ENCODE results near the gene SUN5.
"Not testable (repeated sequence)": the region's sequence is repeated elsewhere in the genome, so short reads cannot be mapped to it uniquely, and the experiment has no call there.

The SUN5 gene, protein sequence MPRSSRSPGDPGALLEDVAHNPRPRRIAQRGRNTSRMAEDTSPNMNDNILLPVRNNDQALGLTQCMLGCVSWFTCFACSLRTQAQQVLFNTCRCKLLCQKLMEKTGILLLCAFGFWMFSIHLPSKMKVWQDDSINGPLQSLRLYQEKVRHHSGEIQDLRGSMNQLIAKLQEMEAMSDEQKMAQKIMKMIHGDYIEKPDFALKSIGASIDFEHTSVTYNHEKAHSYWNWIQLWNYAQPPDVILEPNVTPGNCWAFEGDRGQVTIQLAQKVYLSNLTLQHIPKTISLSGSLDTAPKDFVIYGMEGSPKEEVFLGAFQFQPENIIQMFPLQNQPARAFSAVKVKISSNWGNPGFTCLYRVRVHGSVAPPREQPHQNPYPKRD

DNA sequence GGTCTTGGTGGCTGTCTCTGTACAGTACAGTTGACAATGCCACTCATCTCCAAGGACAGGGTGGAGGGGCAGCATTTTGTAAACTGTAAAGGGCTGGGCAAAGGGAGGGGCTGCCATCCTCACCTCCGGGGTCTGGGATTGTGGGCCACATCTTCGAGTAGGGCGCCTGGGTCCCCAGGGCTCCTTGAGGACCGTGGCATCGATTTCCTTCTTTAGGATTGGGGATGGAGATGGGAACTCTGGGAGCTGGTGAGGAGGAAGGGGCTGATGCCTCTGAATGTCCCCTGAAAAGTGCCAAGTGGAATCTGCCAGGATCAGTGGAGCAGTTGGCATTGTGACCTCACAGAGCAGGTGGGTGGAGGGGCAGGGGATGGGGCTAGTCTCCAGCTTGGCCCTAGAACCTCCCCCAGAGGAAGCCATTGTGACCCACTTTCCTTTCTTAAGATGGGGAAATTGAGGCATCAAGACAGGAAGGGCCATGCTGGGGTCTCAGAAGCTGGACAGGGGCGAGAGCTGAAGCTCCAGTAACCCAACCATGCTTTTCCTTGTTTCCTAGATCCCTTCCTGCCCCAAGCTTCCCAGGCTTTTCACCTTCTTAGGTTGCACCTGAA, at the start of gene SUN5:
Gene SUN5, minus strand, starts transcription at position 293 of the 611 bp plus-strand sequence. Its CDS starts 93 bp downstream, at position 200.
- no peak for DNase-seq (ENCODE audit: low spot score)

DNA sequence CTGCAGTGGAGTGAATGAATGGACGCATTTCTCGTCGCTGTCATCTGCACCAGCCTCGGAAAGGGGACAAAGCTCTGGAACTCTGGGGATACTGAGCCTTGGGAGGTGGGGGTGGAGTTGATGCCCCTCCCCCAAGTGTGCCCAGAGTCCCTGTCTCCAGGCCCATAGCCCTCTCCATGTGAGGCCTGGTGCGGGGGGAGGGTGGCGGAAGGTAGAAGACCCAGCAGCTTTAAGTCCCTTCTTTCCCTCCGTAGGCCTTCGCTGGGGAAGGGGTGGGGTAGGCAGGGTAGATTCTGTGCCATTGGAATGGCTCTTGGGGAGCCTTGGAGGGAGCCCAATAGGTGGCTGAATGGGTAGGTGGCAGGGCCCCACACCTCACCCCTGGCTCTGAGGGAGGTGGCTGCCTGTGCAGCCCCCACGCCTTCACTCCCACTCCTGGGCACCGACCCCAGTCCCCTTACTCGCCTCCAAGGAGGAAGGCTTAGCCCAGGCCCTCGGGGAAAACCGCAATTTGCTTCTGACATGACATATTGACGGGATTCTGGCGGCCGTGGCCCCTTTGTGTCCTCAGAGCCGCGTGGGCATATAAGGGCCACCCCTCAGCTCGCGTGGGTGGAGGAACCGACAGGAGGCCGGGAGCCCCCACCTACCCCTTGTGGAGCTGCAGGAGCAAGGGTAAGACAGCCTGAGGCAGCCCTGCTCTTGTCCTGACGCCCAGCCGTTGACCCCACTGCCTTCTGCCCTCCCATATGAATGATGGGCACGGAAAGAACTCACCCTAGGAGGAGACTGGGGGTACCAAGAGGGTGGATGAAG, 49.3 kb upstream of the SUN5 start, which contains the start of gene BPIFB3:
Gene BPIFB3, plus strand, starts transcription at position 613 of the 816 bp plus-strand sequence. CDS start 1,533 bp downstream, outside the sequence.
- DNase-seq (ENCODE audit: low spot score), result no peak

DNA sequence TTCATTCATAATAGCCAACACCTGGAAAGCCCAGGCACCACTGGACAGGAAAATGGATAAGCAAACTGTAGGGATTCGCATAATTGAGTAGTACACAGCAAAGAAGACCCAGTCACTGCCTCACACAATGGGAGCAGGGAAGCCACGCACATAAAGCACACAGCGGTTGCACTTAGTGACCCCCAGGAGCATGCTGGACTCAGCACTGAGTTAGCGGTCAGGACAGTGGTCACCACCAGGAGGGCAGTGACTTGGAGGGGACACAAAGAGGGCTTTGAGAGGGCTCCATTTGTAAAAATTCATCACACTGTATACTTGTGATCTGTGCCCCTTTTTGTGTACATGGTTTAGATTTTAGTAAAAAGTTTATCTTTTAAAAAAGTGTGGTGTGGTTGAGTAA, 47.1 kb upstream of the SUN5 start:
- DNase-seq (ENCODE audit: low spot score), result no peak

DNA sequence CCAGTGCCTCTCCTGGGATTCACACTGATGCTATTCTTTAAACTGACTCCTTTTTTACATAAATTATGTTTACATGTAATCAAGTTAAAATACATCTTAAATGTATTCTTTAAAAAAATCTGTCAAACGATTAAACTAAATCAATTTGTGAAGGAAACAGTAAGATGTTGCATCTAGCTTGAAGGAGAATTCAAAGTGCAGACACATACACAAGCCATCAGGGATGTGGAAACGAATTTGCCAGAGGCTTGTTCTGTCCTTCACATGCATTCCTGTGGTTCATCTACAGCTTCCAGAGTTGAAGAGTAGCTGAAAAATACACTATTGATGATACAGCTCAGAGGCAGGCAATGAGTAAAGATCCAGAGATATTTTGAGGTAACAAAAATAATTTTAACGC, 42.2 kb upstream of the SUN5 start:
- no peak for DNase-seq (ENCODE audit: low spot score)

DNA sequence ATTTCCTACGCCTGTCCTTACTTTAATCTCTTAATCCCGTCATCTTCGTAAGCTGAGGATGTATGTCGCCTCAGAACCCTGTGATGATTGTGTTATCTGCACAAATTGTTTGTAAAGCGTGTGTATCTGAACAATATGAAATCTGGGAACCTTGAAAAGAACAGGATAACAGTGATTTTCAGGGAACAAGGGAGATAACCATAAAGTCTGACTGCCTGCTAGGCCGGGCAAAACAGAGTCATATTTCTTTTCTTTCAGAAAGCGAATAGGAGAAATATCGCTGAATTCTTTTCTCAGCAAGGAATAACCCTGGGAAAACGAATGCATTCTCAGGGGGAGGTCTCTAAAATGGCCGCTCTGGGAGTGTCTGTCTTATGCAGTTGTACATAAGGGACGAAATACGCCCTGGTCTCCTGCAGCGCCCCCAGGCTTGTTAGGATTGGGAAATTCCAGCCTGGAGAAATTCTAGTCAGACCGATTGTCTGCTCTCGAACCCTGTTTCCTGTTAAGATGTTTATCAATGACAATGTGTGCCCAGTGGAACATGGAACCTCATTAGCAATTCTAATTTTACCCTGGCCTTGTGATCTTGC, 41.0 kb upstream of the SUN5 start:
- not testable (repeated sequence) for DNase-seq (ENCODE audit: low spot score)

DNA sequence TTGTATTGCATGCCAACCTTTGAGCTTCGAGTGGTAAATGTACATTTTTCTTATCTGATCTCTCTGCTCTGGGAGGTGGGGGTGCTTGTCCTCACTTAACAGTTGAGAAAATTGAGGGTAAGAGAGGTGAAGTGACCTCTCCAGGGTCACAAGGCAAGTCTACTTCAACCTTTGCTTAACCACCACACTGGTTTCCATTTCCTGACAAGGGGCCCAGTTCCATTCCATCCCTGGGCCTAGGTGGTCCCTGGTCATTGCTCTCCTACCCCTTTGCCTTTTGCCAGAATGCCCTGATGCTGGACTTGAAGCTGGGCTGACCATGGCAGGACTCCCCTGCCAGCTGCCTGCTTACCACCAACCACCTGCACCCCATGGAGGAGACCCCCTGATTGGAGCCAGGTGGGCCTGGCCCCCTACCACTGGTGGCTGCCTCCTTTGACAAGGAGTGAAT, 39.5 kb upstream of the SUN5 start:
- no peak for DNase-seq (ENCODE audit: low spot score)

DNA sequence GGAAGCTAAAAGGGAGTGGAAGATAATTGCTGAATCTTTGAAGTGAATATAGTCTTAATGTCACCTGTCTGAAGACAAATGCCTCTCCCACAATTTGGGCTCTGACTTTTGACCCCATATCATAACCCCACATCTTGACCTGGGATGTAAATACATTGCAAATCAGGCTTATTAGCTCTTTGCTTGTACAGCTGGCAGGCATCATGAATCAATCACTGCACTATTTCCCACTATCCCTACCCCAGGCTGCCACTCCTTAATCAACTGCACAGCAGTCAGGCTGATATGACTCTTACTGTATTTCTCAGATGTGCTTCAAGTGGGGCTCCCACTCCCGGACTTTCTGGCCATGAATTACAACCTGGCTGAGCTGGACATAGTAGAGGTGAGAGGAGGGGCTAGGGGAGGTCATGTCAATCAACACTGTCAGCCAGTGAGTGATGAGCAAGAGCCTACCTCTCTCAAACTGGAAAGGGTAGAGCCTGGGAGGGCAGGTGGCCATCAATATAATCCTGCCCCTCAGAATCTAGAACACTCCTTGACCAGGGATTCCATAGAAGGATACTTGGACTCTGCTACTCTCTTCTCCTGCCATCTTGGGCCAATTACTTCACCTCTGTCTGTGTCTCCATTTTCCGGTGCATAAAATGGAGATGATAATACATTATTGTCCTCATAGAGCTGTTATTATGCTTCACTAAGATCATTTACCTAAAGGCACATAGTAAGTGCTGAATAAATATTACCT, 38.9 kb upstream of the SUN5 start:
- no peak for DNase-seq (ENCODE audit: low spot score)

DNA sequence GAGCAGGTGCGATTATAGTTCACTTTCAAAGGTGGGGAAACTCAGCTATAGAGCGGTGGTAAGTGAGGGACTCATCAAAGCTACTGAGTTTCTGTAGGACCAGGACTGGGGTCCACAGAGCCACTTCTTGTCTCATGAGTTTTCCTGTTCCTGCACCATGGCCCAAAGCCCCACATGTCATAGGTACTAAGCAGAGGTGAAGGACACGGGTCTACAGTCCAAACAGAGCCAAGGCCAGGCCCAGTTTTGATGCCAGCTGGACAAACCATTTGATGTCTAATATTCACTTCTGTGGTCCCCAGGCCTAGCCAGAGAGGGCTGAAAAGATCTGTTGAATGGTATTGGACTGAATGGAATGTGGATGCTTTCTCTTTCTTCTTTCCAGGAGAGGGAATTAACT, 38.2 kb upstream of the SUN5 start:
- no peak for DNase-seq (ENCODE audit: low spot score)

DNA sequence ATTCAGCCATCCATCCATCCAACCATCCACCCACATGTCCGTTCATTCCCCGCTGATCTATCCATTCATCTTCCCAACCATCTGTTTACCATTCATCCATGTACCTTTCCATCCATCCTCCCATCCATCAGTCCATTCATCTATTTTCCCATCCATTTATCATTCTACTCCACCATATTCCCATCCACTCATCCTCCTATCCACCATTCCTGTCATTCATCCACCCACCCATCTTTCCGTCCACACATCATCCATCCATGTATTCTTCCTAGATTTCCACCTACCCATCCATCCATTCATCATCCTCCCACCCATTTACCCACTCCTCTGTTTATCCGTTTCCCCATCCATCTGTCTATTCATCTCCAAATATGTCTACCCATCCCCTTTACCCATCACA, 34.0 kb upstream of the SUN5 start:
- no peak for DNase-seq (ENCODE audit: low spot score)

DNA sequence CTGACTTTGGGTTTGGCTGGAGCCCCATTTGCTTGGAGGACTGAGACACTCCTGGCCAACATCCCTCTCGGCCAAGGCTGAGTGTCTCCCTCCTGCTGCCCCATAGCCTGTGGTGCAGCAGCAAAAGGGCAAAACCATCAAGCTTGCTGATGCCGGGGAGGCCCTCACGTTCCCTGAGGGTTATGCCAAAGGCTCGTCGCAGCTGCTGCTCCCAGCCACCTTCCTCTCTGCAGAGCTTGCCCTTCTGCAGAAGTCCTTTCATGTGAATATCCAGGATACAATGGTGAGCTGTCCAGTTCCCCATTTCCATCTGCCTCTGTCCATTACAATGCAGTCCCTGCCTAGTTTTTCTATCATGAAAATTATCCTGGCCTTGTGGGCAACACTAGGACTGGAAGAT, 33.2 kb upstream of the SUN5 start:
- DNase-seq (ENCODE audit: low spot score), result no peak

DNA sequence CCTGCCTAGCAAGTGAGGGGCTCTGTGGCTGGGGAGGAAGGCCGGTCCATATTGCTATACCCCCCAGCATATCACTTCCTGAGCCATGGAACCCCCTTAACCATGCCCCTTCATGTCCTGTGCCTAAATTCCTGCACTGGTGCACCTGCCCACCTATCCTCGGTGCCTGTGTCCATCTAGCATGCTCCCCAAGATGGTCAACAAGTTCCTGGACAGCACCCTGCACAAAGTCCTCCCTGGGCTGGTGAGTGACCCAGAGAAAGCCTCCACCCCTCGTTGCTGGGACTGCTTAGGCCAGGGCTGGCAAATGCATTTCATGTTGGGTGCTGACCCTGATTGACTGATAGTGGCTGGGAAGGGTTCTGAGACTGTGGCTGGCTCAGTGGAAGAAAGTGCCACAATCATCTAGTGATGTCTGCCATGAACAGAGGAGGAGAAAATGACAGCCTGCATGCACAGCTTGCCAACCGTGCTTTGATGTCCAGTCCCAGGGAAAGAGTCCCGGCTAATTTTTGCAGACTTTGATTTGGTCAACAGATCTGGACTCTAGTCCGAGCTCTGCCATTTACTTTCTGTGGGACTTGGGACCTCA, 30.8 kb upstream of the SUN5 start:
- no peak for DNase-seq (ENCODE audit: low spot score)

DNA sequence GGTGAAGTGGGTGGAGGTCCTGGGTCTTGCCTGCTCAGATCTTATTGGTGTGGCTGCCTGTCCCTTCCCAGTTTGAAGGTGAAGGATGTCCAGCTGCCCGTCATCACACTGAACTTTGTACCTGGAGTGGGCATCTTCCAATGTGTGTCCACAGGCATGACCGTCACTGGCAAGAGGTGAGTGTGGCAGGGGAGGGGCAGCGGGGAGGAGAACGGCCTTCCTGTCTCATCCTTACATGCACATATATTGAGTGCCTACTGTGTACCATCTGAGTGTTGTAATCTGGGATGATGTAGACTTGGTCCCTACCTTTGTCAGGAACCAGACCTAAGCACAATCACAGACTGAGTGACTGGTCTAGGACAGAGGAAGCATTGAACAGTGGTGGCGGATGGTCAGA, 29.9 kb upstream of the SUN5 start:
- DNase-seq (ENCODE audit: low spot score), result no peak

DNA sequence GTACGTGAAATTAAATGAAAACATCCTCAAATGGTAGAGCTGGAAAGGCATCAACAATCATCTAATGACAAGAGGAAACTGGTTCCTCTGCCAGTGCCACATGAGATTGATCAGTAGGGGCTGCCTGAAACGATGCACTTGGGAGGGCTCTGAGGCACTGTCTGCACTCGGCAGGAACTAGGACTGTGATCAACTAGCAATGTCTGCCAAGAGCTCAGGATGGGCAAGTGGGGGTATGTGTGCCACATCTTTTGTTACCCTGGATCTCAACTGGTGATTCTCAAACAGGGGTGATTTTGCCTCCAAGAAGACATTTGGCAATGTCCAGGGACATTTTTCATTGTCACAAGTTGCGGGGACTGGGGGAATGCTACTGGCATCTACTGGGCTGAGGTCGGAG, 29.1 kb upstream of the SUN5 start:
- DNase-seq (ENCODE audit: low spot score), result no peak

DNA sequence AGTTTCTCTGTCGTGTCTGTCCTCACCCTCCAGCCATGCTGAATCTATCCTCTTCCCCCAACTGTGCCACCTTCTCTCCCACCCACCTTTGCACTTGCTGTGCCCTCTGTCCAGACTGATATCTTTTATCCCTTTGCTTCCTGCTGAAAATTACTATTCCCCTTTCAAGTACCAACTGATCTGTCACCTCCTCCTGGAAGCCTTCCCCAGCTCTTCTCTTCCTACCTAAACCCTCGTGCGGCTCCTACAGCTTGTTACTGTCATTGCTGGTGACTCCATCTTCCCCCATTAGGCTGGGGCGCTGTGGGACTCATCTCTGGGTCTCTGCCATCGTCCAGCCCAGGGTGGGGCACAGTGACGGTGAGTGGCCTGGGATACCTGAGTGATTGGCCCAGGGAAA, 28.3 kb upstream of the SUN5 start:
- no peak for DNase-seq (ENCODE audit: low spot score)

DNA sequence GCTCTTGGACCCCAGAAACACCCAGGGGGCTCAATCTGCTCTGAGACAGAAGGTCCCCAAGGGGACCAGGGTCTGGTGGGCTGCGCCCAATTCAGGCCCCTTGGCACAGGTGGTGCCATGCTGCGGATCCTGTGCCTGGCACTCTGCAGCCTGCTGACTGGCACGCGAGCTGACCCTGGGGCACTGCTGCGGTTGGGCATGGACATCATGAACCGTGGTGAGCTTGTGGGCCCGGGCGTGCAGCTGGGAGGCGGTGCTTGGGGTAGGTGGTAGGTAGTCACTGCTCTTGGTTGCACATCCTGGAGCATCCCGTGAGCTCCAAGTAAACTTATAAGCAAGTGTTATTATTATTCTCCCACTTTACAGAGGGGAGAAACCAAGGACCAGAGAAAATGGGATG, 27.3 kb upstream of the SUN5 start, which contains the start of gene BPIFB6:
Gene BPIFB6, plus strand, starts transcription at position 118 of the 400 bp plus-strand sequence. Its CDS starts 0 bp downstream, at position 118.
- DNase-seq (ENCODE audit: low spot score), result no peak

DNA sequence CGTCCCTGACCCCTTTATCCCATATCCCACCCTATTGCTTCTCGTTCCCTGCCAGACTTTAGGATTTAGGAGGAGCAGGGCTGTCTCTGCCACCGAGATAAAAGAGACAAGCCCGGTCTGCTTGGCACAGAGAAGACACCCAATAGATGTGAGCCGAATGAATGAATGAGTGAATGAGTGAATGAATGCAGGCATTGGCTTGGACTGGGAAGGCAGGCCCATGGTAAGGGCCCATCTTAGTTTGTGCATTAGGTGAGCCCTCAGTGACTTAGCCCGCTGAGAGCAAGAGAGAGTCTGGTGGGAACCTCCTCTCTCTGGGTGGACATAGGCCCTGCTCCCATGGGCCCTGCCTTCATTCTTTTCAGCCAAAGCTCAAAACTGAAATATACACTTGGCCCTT, 26.3 kb upstream of the SUN5 start:
- no peak for DNase-seq (ENCODE audit: low spot score)

DNA sequence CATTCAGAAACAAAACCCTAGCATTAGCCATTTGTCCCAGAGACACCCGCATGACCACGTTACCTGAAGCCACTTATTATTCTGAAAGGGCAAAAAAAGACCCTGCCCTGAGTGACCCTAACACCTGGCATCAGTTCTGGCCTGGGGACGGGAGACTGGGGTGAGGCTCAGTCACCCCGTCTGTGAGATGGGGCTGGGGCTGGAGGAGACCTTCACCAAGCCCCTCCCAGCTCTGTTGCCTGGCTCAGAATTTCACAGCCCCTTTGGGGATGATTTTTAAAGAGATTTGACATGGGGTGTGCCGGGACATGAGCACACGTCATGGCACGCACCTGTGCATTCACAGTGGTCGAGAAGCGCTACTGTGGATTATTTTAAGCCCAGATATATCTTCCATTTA, 25.8 kb upstream of the SUN5 start:
- DNase-seq (ENCODE audit: low spot score), result no peak

DNA sequence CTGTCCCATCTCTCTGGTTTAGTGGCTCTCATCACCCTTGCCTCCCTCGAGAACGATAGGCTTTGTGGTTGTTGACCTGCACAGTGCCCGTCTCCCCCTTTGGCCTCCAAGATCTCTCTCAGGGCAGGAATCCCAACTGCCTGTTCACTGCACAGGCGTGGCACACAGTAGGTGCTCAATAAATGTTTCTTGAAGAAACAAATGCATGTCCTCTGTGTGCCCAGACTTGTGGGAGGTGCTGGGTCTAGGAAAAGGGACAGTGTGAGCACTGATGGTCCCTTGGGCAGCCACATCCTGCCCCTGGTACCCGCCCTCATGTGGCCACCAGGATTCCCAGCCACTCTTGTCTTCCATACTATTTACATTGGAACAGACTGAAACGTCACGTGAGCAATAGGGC, 24.6 kb upstream of the SUN5 start:
- no peak for DNase-seq (ENCODE audit: low spot score)

DNA sequence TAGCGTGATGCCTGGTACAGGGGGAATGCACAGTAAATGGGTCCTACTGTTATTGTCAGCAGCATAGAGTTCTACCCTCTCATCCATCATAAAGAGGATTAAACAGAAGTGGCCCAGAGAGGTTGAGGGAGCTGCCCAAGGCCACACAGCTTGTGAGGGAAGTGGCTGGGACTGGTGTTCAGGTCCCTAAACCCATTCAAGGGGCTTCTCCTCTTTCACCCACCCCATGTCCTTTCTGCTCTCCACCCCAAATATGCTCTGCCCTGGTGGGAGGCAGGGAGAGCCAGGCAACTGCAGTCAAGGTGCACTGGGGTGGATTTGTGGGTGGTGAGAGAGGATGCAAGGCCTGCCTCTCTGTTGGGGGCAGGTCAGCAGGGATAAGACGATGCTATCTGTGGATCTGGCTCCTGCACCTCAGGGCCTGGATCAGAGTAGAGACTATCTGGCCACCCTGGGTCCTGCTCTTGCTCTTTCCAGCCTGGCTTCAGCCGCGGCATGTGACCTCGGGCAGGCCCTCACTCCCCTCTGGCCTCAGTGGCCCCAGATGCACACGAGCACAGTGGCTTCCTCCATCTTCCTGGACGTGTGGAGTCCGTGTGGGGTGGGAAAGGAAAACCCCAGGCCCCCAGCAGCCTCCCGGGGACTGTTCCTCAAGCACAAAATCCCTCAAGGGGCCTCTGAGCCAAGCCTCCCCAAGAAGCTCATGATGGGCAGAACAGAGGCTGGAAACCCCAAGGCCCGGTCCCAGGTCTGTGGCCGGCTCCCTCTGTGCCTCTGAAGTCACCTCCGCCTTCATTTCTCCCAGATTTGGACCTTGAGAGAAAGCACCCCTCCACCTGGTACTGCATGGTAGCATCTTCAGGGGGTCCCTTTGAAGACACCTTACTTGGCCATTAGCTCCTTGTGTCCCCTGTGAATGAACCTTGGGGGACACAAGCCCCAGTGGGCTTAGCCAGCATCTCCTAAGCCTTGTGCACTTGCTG, 23.8 kb upstream of the SUN5 start:
- no peak for DNase-seq (ENCODE audit: low spot score)
